ENCODE data around the gene KCNH6.

The KCNH6 gene

DNA sequence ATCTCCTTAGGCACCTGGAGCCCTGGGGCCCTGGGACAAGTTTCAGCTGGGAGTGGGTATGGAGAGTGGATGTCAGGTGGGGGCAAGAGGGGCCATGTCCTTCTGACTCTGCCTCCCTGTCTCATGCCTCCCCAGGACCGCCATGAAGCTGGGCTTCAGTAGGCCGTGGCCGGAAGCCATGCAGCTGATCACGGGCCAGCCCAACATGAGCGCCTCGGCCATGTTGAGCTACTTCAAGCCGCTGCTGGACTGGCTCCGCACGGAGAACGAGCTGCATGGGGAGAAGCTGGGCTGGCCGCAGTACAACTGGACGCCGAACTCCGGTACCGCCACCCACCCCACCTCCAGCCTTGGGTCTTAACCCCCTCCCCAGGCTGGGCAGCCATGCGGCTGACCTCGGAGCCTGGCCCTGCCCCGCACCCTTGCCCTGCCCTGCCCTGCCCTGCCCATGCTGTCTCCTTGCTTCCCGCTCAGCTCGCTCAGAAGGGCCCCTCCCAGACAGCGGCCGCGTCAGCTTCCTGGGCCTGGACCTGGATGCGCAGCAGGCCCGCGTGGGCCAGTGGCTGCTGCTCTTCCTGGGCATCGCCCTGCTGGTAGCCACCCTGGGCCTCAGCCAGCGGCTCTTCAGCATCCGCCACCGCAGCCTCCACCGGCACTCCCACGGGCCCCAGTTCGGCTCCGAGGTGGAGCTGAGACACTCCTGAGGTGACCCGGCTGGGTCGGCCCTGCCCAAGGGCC is 26.3 kb upstream of the KCNH6 start:
- no peaks in the 10 kb centered on the region for H3K79me2 ChIP-seq (ENCODE audit: insufficient read depth, low read length)
- no peaks in the 10 kb centered on the region for H3F3A ChIP-seq (ENCODE audit: low read depth)
- H3K9me2 ChIP-seq (replicated peaks; ENCODE audit: low read depth, low read length): no peaks in the 10 kb centered on the region
- H2AFZ ChIP-seq (ENCODE audit: low read length): no peak overlapping the region
- no peaks in the 10 kb centered on the region for H4K20me1 ChIP-seq (ENCODE audit: insufficient read depth, low read length, poor library complexity, severe bottlenecking)
- no peaks in the 10 kb centered on the region for H3K4me1 ChIP-seq (ENCODE audit: insufficient read depth, low read length, poor library complexity, severe bottlenecking)
- no peak overlapping the region for H3K4me2 ChIP-seq (ENCODE audit: low read depth, low read length, poor library complexity, severe bottlenecking)
- TF ChIP-seq, protein P1, sequence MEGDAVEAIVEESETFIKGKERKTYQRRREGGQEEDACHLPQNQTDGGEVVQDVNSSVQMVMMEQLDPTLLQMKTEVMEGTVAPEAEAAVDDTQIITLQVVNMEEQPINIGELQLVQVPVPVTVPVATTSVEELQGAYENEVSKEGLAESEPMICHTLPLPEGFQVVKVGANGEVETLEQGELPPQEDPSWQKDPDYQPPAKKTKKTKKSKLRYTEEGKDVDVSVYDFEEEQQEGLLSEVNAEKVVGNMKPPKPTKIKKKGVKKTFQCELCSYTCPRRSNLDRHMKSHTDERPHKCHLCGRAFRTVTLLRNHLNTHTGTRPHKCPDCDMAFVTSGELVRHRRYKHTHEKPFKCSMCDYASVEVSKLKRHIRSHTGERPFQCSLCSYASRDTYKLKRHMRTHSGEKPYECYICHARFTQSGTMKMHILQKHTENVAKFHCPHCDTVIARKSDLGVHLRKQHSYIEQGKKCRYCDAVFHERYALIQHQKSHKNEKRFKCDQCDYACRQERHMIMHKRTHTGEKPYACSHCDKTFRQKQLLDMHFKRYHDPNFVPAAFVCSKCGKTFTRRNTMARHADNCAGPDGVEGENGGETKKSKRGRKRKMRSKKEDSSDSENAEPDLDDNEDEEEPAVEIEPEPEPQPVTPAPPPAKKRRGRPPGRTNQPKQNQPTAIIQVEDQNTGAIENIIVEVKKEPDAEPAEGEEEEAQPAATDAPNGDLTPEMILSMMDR (conservative IDR thresholded peaks at IDR 0.05; ENCODE audit: low read length): no peak
- no peak for TF ChIP-seq EZH2phosphoT487 (IDR thresholded peaks at IDR 0.05; ENCODE audit: borderline replicate concordance)
- H3K27me3 ChIP-seq (ENCODE audit: insufficient read depth, low read length, poor library complexity, severe bottlenecking): no peaks in the 10 kb centered on the region
- H3K9ac ChIP-seq (ENCODE audit: low read depth, low read length, poor library complexity, severe bottlenecking): no peak overlapping the region
- H3K9me3 ChIP-seq (ENCODE audit: insufficient read depth, low read depth, low read length): no peaks in the 10 kb centered on the region
- no peaks in the 10 kb centered on the region for H3K36me3 ChIP-seq (ENCODE audit: insufficient read depth, low read length)
- H3K4me3 ChIP-seq (ENCODE audit: low read length, poor library complexity, severe bottlenecking): no peak overlapping the region

DNA sequence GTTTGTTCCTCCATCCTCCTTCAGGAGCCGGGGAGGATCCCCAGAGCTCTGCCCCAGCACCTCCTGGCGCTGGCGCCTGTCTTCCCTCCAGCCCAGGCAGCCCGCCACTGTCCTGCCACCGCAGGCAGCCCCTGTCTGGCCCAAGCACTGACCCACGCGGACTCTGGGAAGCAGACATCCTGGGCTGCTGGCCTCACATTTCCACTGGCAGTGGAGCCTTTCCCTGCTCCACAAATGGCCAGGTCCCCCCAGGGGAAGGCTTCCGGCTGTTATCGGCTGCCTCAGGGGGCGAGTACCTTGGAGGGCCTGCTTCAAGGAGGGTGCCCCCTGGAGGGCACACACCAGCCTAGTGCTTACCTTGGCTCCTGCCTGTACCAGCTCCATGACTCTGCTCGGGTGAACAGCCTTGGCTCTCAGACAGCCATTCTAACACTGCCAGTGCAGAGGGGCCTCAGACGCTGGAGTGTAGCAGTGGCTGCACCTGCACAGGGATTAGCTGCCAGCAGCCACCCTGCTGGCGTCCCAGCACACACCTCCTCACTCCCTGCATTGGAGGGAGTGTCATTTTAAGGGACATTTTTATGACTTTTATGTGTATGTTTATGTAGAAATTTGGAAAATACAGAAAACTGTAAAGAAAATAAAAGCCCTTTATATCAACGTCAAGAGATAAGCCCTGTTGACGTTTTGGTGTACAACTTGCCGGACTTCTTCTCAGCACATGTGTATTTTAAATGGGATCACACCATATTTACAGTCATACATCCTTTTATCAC is 25.3 kb upstream of the KCNH6 start:
- no peak overlapping the region for H3K4me2 ChIP-seq (ENCODE audit: low read depth, low read length, poor library complexity, severe bottlenecking)
- H3F3A ChIP-seq (ENCODE audit: low read depth): no peaks in the 10 kb centered on the region
- H3K36me3 ChIP-seq (ENCODE audit: insufficient read depth, low read length): no peaks in the 10 kb centered on the region
- H4K20me1 ChIP-seq (ENCODE audit: insufficient read depth, low read length, poor library complexity, severe bottlenecking): no peaks in the 10 kb centered on the region
- H3K4me1 ChIP-seq (ENCODE audit: insufficient read depth, low read length, poor library complexity, severe bottlenecking): no peaks in the 10 kb centered on the region
- TF ChIP-seq, protein P1 (conservative IDR thresholded peaks at IDR 0.05; ENCODE audit: low read length): peak; percentile 58
- TF ChIP-seq EZH2phosphoT487 (IDR thresholded peaks at IDR 0.05; ENCODE audit: borderline replicate concordance): no peak
- no peak overlapping the region for H3K4me3 ChIP-seq (ENCODE audit: low read length, poor library complexity, severe bottlenecking)
- no peaks in the 10 kb centered on the region for H3K9me3 ChIP-seq (ENCODE audit: insufficient read depth, low read depth, low read length)
- H3K27me3 ChIP-seq (ENCODE audit: insufficient read depth, low read length, poor library complexity, severe bottlenecking): no peaks in the 10 kb centered on the region
- no peaks in the 10 kb centered on the region for H3K79me2 ChIP-seq (ENCODE audit: insufficient read depth, low read length)
- H3K9me2 ChIP-seq (replicated peaks; ENCODE audit: low read depth, low read length): no peaks in the 10 kb centered on the region
- no peak overlapping the region for H2AFZ ChIP-seq (ENCODE audit: low read length)
- no peak overlapping the region for H3K9ac ChIP-seq (ENCODE audit: low read depth, low read length, poor library complexity, severe bottlenecking)

- no peaks in the 10 kb centered on the region for H3K9me3 ChIP-seq (ENCODE audit: insufficient read depth, low read depth, low read length)
Observed at GRCh38 chr17:63498626-63499195, 24.4 kb upstream of the KCNH6 start.

More at GRCh38 chr17:63498626-63499195, 24.4 kb upstream of the KCNH6 start:
- Histone ChIP-seq H3K36me3 (ENCODE audit: insufficient read depth, low read length) (no peaks in the 10 kb centered on the region), H4K20me1 (ENCODE audit: insufficient read depth, low read length, poor library complexity, severe bottlenecking) (no peaks in the 10 kb centered on the region), H3K9ac (ENCODE audit: low read depth, low read length, poor library complexity, severe bottlenecking) (no peak overlapping the region), H3K4me2 (ENCODE audit: low read depth, low read length, poor library complexity, severe bottlenecking) (no peak overlapping the region), H2AFZ (ENCODE audit: low read length) (no peak overlapping the region), H3K4me1 (ENCODE audit: insufficient read depth, low read length, poor library complexity, severe bottlenecking) (no peaks in the 10 kb centered on the region), H3K27me3 (ENCODE audit: insufficient read depth, low read length, poor library complexity, severe bottlenecking) (no peaks in the 10 kb centered on the region), H3F3A (ENCODE audit: low read depth) (no peaks in the 10 kb centered on the region), H3K79me2 (ENCODE audit: insufficient read depth, low read length) (no peaks in the 10 kb centered on the region), H3K4me3 (ENCODE audit: low read length, poor library complexity, severe bottlenecking) (no peak overlapping the region), H3K9me2 (replicated peaks; ENCODE audit: low read depth, low read length) (no peaks in the 10 kb centered on the region)
- TF ChIP-seq, protein P1 (conservative IDR thresholded peaks at IDR 0.05; ENCODE audit: low read length): no peak
- no peak for TF ChIP-seq EZH2phosphoT487 (IDR thresholded peaks at IDR 0.05; ENCODE audit: borderline replicate concordance)

Data from Loucy (cell line).